ENCODE results near the gene CPXM1.
A peak's percentile ranks its signal among the peaks of the same experiment; 100 is the strongest.

CPXM1 gene

DNA sequence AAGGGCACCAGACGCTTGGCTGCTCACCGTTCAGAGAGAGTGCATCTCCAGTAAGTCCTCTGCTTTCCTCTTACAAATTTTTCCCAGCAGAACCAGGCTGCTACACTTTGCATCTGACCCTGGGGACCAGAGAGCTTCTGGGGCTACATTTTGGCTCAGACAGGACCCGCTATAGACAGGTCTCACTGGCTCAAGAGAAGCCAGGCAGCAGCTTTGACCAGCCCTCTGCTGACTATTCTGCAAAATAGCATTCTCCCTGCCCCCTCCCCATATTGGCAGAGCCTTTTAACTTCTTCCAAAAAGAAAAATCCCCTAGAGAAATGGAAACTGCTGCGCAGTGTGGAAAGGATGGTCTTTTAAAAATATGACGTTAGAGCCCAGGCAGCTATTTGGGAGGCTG is 37.2 kb downstream of the CPXM1 start:
- DNase-seq (ENCODE audit: low spot score) = peak; percentile 7

DNA sequence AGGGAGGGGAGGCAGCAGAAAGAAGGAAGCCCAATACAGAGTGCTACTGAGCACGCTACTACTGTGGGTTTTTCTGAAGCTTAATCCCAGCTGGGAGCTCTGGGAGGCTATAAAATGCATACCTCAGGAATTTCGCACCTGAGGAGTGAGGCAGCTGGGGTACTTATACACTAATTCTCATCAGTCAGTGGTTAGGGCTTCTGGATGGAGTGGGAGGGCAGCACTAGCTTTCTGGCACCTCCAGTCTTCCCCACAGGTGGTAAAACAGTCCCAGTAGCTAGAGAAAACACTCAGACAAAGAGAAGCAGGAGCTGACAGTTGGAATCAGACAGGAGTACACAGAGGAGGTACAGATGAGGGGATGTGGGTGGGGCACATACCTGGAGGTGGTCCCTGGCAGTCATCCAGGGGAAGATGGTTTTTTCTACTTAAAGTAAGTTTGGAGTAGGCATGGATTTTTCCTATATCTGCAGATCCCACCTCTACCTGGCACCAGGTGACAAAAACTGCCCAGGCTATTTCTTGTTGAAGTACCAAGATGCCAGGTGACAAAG is 37.8 kb downstream of the CPXM1 start:
- DNase-seq (ENCODE audit: low spot score) = peak; percentile 6

DNA sequence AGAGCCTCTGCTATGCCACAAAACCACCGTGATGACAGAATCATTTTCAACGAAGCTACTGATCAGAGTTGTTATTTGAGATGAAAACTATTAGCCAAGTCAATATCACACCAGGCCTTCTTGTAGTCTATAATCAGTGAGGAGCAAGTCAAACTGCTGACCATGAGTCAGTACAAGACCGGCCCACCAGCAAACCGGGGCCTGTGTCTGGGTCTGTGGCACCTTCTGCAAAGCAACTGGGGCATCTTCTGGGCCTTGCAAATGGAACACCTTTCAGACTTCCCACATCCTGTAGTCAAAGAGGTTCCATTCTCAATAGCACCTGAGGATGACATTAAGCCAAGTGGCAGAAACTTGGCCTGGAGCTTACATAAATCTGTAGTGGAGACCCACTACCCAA is 38.5 kb downstream of the CPXM1 start:
- DNase-seq (ENCODE audit: low spot score) = peak; percentile 5

DNA sequence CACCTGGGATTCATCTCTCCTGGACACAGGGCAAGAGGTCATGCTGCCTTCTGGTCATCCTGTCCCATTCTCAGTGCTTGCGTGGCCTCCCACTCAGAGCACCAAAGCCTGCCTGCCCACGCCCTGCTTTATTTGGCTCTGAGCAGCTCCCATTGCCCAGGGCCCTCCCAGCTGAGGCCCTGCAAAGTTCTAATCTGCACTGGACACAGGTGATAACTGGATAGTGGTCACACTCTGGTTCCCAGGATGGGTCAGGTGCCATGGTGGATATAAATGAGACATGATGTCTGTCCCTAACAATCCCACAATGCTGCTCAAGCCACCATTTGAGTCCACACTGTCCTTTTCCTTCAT is 39.5 kb downstream of the CPXM1 start:
- no peak for DNase-seq (ENCODE audit: low spot score)

DNA sequence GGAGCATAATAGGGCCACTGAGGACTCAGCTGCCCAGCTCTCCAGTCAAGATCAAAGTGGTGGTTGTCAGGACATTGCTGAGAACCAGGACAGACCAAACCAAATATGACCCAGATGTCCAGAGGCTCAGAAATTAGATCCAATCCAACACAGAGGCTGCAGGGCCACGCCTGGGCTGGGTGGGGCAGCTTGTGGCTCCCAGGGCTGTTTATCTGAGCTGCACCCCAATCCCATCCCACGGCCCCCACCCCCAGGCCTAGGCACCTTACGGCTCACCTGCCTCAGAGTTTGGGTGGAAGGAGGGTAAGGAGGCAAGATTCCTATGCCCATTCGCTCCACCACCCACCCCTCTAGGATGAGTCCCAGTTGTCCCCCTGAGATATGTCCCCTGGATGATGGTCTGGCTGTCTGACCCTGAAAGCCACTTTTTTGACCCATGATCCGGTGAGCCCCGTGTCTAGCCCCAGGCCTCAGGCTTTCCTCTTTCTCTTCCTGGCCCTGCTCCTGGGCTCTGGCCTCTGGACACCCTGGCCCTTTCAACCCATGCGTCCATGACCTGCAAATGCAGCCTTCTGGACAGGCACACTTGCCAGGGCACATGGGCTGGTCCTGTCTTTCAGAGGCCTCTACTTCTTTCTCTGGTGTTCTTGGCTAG is 40.0 kb downstream of the CPXM1 start:
- peak; percentile 27 for DNase-seq (ENCODE audit: low spot score)

DNA sequence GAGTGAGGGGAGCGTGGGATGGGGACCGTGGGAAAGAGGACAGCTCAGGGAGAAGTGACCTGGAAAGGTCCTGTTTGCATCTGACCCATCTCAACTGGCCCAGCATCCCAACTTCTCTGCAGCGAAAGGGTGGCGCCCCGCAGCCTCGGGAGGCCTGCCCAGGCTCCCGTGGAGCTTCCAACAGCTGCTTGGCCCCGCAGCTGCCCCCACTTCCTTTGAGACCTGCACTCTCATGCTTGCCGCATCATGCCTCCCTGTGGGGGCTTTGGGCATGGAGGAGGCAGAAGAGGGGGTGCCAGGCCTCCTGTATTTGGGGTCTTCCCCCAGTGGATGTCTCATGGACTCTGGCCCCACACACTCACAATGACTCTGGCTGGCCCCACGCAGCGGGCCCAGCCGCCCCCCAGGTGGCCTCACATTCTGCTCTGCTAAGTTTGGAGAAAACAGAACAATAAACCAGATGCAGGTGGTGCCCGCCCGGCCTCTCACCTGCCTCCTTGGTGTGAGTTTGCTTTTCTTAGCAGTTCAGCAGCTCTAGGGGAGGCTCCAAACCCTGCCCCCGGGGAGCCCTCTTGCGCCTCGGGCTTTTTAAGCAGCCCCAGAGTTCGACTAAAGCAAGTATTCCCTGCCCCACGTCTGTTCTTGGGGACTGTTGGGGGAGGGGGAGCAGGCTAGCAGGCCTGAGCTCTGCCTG is 40.7 kb downstream of the CPXM1 start:
- DNase-seq (ENCODE audit: low spot score) = no peak

DNA sequence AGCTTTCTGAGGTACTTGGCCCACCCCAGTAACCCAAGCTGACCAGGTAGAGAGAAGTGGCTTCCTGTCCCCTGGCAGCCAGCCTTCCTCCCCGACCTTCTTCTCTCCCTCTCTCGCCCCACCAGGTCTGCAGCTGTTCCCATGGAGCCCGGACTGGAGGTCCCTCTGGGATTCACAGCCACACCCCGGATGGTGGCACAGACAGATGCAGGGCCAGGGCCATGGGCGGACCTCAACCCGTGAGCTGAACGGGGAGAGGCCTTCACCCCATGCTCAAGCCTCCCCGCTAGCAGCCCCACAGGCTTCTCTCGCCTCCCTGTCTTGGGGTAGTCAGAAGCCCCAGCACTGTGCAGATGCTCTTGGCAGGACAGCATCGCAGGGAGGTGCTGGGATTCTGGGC is 41.3 kb downstream of the CPXM1 start:
- DNase-seq (ENCODE audit: low spot score) = peak; percentile 10

DNA sequence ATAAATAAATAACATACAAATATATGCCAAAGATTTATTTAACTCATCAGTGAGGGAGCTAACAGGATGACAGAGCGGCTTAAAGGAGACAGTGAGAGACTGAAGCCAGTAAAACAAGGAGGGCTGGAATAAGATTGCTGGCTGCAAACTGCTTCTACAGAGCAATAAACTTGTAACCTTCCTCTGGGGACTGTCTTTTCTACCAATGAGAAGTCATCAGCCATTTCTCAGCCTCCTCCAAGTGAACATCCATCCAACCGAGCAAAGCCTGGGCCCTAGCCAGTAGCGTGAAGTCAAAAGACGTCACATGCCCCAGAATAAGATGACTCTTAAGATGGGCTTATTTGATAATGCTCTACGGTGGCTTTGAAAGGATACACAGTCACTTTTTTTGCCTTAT is 42.5 kb downstream of the CPXM1 start:
- DNase-seq (ENCODE audit: low spot score) = peak; percentile 6

DNA sequence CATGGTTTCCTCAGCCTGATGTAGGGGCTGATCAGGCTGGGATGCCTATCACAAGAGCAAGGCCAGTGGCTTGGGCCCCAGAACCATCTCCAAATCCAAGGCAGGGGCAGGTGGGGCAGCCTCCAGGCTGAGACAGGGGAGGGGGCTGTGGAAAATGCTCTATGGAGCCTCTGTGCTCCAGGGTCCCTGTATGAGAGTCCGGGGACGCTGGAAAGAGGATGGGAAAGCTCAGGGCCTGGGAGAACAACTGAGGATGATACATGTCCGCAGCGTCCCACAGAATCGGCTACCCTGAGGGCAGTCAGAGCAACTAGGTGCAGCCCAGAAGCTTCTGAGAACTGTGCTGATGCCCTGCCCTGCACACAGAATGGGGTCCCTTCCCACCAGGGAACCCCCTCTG is 43.4 kb downstream of the CPXM1 start:
- DNase-seq (ENCODE audit: low spot score) = peak; percentile 5

DNA sequence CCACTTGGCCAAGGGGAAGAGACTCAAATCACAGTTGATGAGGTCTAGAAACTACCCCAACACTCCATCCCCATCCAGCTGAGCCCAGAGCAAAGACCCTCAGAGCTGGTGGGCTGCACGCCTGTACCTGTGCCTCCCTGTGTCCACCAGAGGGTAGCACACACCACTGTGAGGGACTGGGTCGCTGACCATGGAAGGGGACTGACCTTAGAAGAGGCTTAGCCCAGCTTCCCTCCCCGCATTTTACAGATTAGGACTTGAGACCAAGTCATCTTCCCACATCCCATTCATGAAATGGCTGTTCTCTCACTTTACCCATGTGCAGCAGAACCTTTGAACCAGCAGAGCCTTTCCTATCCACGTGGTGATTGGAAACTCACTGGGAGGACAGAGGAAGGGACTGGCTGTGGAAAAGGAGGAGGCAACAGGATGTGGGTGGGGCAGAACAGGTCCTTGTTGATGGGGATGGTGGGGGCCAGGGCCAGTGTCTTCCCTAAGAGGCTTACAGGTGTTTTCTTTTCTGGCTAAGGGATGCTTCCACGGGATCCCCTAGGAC is 44.3 kb downstream of the CPXM1 start:
- peak; percentile 82 for DNase-seq (ENCODE audit: low spot score)

DNA sequence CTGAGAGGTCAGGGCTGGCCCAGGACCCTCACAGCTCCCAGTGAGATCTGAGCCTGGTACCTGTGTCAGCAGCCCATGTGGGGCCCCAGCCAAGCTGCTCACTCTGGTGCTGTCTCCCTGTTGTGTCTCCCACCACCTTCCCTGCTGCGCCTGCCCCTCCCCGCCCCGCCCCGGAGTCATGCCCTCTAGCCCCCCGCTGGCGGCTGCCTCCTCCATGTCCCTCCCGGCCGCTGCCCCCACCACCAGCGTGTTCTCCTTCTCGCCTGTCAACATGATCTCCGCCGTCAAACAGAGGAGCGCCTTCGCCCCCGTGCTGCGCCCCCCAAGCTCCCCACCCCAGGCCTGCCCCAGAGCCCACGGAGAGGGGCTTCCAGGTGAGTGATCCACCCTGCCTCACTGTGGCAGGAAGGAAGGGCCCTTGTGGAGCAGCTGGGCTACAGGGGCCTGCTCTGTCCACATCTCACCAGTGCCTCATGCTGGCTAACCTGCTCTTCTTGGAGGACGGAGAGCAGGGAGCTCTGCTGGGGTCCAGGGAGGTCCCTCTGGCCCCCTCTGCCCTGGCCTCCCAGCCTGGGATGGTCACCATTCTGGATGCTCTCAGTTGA is 44.9 kb downstream of the CPXM1 start:
- DNase-seq (ENCODE audit: low spot score) = peak; percentile 5

DNA sequence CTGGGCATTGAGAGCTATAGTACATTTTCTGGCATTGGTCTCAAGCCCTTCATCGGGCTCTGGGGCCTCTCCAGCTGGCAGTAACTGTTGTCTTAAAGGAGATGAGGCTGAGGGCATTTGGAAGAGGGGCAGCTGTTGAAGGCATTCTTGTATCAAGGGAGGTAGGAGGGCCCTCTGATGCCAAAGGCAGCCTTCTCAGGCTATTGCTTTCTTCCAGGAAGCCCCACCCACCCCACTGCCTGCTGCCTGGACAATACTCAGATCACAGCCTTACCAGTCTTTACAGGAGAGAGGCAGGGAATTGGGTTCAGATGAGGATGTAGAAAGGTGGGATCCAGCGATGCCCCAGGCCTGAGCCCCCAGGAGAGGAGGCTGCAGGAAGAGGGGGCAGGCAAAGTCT is 46.0 kb downstream of the CPXM1 start:
- peak; percentile 7 for DNase-seq (ENCODE audit: low spot score)

DNA sequence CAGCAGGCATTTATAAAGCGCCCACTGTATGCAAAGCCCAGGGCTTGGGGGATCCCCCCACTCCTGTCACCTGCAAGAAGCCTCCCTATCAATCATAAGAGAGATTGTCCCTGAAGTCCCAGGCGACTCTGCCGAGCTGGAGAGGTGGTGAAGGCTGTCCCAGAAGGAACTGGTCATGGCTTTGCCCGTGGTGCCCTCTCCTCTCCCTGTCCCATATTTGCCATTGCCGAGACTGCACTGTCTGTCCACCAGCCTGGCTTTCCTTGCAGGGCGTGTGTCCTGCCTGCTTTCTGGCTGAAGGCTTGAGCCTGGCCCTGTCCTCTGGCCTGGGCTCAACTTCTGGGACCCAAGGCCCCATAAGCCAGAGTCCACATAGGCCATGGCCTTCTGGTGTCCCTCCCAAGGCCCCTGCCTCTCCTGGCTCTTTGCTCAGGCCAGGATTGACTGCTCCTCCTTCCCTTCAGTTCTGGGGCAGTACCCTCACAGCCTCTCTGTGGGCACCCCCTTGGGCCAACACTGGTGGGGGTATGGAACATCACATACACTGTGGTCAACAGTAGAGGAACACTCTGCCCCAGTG is 46.9 kb downstream of the CPXM1 start:
- DNase-seq (ENCODE audit: low spot score) = peak; percentile 4

DNA sequence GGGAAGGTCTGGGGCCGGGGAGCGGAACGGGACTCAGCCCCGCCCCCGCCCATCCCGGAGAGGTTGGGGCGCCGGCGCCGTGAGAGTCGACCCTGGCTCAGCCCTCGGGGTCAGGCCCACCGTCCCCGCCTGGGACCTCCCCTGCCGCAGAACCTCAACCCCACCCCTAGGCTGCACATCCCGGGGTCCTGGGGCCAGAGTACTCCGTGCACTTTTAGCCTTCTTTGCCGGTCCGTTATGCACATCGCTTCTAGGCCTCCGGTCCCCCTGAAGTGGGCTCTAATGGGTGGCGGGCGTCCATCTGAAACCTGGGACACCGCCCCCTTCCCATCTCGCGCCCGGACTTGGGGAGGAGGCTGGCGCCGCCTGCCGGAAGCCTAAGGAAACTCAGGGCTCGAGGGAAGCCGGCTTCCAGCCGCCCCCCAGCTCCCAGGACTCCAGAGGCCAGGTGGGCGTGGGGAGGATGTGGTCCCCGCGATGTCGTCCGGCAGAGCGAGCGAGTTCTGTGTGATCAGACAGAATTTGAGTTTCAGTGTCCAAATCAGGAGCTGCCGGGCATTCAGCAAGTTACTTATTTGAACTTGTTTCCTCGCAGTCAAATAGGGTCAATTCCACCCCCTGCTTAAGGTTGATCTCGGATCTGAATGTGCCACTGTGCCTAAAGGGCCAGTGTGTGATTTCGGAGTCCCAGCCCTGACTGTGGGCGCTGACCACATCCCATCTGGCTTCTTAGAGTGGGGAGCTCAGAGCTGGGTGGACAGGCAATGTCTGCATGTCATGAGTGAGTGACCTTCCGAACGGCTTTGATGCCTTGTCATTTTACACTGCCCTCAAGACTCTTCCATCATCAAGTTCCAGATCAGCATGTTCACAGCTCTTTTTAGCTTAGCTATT is 47.6 kb downstream of the CPXM1 start:
- DNase-seq (ENCODE audit: low spot score) = peak; percentile 75

DNA sequence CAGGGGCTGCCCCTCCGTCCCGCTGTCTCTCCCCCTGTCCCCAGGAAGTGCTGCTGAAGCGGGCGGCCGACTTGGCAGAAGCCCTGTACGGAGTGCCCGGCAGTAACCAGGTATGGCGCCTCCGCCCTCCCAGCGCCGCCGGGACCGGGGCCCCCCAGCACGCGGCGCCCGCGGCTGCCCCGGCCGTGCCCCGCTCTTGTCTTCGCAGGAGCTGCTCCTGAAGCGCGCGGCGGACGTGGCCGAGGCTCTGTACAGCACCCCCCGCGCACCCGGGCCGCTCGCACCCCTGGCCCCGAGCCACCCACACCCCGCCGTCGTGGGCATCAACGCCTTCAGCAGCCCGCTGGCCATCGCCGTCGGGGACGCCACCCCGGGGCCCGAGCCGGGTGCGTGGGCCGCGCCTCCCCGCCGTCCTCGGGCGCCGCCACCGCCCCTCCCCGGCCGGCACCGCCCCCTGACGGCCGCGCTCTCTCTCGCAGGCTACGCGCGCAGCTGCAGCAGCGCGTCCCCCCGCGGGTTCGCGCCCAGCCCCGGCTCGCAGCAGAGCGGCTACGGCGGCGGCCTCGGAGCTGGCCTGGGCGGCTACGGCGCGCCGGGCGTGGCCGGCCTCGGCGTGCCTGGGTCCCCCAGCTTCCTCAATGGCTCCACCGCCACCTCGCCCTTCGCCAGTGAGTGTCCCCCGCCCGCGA is 48.4 kb downstream of the CPXM1 start:
- DNase-seq (ENCODE audit: low spot score) = peak; percentile 74

DNA sequence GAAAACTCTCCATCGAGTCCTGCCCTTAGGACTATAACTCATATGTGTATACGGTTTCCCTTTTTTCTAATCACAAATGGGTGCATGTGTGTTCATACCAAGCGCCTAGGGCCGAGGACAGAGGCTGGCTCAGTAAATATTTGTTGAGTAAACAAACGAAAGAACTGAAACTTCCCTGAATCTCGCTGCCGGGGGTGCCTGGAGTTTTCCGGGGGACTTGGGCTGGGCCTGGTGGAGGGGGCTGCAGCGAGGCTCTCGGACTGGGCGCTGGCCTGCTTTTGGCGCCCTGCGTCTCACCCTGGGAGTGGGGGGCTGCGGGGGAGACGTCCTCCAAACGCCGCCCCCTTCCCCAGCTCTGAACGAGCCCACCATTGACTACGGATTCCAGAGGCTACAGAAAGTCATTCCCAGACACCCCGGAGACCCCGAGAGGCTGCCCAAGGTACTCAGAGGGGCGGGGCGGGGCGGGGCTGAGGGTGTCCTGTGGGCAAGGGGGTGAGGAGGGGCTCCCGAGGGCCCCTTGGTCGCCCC is 49.0 kb downstream of the CPXM1 start:
- peak; percentile 10 for DNase-seq (ENCODE audit: low spot score)

DNA sequence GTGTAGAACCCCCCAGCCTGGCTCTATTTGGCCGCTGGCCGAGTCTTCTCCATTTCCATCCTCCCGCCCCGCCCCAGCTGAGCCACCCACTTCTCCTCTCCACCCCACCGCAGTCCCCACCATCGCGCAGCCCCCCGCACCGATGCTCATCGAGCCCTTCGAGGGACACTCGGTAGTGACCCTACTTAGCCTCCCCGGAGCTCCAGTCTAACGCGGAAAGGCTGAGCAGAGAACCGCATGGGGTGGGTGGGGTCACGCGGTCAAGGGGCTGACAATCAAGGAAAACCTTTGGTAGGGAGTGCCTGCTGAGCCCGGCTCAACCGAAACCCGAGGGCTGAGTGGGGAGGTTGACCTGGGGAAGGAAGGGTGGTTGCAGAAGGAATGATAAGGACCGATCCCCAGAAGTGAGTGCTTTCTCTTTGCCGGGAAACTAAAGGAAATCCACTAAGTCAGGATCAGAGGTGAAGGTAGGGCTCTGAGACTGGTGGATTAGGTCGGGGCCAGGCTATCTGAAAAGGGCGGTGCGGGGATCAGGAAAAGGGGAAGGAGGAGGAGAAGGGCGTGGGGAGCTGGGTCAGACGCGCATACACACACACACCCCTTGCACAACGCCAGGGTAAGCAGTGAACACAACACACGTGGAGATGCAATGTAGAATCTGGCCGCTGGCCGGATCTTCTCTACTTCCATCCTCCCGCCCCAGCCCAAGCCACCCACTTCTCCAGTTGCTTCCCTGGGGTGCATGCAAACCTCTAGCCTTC is 49.8 kb downstream of the CPXM1 start:
- peak; percentile 61 for DNase-seq (ENCODE audit: low spot score)

DNA sequence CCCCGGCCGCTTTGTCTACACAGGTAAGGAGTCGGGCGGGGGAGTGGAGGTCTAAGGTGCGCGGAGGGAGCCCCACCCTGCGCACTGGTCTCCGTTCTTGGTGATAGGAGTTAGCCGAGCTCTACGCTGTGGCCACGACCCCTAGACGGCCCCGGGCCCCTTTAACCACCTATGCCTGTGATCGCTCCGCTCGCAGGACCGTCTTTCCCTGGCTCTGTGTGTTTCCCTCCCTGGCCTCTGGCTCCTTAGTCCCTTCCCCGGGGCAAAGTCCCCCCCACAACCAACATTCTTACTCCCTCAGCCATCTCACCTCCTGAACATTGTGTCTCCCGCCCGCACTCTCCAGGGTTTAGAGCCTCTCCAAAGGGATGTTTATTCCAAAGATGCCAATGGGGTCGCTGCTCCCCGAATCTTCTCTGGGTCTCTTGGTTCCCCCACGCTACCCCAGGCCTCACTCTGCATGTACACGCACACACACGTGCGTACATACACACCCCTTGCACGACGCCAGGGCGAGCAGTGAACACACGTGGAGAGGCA is 50.4 kb downstream of the CPXM1 start:
- DNase-seq (ENCODE audit: low spot score) = peak; percentile 14

DNA sequence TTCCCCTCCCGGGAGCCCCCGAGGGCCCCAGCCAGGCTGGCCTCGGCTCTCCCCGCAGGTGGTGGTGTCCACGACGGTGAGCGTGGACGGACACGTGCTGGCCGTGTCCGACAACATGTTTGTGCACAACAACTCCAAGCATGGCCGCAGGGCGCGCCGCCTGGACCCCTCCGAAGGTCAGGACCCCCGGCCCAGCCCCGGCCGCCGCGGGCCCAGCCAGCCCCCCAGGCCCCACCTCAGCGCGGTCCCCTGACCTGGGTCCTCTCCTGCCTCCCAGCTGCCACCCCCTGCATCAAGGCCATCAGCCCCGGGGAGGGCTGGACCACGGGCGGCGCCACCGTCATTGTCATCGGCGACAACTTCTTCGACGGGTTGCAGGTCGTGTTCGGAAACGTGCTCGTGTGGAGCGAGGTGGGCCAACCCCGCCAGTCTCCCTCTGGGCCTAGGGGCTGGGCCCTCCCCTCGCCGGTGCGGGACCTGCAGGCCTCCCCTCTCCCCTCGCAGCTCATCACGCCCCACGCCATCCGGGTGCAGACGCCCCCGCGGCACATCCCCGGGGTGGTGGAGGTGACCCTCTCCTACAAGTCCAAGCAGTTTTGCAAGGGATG is 51.0 kb downstream of the CPXM1 start:
- DNase-seq (ENCODE audit: low spot score) = peak; percentile 7
